ENCODE measurements around the gene PNP.

The PNP gene

DNA sequence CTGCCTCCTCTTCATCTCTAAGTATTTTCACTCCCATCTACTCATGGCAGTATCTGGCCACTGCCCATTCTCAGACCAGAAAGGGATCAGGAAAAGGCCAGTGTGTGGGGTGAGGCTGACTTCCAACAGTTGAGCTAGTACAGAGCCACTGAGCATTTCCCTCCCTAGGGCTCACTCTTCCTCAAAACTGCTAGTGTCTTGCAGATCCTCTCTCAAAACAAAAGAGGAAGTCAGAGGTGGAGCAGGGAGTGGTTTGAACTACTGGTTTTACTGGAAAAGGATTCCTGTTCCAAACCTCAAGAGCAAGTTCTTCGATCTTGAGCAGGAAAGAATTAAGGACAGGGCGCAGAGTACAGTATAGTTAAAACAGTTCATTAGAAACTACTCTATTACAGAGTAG, 24.4 kb downstream of the PNP start:
- TF ChIP-seq, protein P1, sequence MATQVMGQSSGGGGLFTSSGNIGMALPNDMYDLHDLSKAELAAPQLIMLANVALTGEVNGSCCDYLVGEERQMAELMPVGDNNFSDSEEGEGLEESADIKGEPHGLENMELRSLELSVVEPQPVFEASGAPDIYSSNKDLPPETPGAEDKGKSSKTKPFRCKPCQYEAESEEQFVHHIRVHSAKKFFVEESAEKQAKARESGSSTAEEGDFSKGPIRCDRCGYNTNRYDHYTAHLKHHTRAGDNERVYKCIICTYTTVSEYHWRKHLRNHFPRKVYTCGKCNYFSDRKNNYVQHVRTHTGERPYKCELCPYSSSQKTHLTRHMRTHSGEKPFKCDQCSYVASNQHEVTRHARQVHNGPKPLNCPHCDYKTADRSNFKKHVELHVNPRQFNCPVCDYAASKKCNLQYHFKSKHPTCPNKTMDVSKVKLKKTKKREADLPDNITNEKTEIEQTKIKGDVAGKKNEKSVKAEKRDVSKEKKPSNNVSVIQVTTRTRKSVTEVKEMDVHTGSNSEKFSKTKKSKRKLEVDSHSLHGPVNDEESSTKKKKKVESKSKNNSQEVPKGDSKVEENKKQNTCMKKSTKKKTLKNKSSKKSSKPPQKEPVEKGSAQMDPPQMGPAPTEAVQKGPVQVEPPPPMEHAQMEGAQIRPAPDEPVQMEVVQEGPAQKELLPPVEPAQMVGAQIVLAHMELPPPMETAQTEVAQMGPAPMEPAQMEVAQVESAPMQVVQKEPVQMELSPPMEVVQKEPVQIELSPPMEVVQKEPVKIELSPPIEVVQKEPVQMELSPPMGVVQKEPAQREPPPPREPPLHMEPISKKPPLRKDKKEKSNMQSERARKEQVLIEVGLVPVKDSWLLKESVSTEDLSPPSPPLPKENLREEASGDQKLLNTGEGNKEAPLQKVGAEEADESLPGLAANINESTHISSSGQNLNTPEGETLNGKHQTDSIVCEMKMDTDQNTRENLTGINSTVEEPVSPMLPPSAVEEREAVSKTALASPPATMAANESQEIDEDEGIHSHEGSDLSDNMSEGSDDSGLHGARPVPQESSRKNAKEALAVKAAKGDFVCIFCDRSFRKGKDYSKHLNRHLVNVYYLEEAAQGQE (IDR thresholded peaks at IDR 0.05; ENCODE audit: insufficient read depth in 1 of 2, low read depth in 2 of 2, low read length in 2 of 2), result no peak
- TF ChIP-seq POLR2AphosphoS5 (IDR thresholded peaks at IDR 0.05; ENCODE audit: low read depth, low read length) (no peak), SIN3A (IDR thresholded peaks at IDR 0.05; ENCODE audit: borderline replicate concordance, insufficient read depth, low read length) (no peak), TAF1 (IDR thresholded peaks at IDR 0.05; ENCODE audit: borderline replicate concordance, insufficient read depth, low read length) (no peak), FOXP2 (optimal IDR thresholded peaks at IDR 0.05; ENCODE audit: borderline replicate concordance, extremely low read depth, extremely low read length, insufficient read depth) (no peak)

DNA sequence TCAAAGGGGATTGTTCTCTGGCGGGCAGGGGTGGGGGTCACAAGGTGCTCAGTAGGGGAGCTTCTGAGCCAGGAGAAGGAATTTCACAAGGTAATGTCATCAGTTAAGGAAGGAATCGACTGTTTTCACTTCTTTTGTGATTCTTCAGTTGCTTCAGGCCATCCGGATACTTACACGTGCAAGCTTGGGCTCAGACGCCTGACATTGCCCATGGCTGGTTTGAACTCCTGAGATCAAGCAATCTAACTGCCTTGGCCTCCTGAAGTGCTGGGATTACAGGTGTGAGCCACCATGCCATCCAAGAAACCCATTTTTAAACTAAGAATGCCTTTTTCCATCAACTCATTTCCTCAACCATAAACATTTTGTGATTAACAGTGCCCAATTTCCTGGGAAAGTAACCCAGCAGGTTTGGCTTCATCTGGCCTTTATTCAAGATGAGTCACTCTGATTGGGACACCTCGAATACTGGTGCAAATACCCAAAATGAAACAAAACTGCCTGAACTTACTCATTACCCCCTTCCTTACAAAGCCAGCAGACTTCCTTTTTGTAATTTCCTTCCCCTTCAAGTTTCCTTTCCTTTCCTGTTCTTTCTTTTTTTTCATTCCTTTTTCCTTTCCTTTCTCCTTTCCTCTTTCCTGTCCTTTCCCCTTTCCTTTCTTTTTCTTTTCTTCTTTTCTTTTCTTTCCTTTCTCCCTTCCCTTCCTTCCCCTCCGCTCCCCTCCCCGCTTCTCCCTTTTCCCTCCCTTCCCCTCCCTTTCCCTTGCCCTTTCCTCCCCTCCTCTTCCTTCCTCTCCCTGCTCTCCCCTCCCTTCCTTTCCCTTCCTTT, 25.9 kb downstream of the PNP start:
- TF ChIP-seq TAF1 (IDR thresholded peaks at IDR 0.05; ENCODE audit: borderline replicate concordance, insufficient read depth, low read length) (no peak), POLR2AphosphoS5 (IDR thresholded peaks at IDR 0.05; ENCODE audit: low read depth, low read length) (no peak), SIN3A (IDR thresholded peaks at IDR 0.05; ENCODE audit: borderline replicate concordance, insufficient read depth, low read length) (no peak), FOXP2 (optimal IDR thresholded peaks at IDR 0.05; ENCODE audit: borderline replicate concordance, extremely low read depth, extremely low read length, insufficient read depth) (no peak)
- TF ChIP-seq, protein P1 (IDR thresholded peaks at IDR 0.05; ENCODE audit: insufficient read depth in 1 of 2, low read depth in 2 of 2, low read length in 2 of 2), result no peak

DNA sequence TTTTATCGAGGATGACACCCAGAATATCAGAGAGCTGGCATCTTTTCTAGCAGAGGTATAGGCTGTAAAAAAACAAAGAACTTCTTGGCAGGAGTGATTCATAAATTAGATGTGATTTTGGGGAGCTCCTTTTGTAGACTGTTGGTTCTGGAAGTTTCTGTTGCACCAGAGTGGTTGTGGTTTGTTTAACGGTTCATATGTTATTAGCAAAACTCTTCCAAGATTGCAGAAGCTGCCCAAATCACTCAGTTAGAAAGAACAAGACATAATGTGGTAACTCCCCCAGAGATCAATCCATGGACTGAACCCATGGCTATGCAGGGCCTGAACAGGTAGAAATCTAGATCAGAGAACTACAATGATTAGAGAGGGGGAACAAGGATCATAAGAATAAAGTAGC, 29.4 kb downstream of the PNP start:
- no peak for TF ChIP-seq POLR2AphosphoS5 (IDR thresholded peaks at IDR 0.05; ENCODE audit: low read depth, low read length)
- TF ChIP-seq FOXP2 (optimal IDR thresholded peaks at IDR 0.05; ENCODE audit: borderline replicate concordance, extremely low read depth, extremely low read length, insufficient read depth), result no peak
- no peak for TF ChIP-seq SIN3A (IDR thresholded peaks at IDR 0.05; ENCODE audit: borderline replicate concordance, insufficient read depth, low read length)
- TF ChIP-seq, protein P1 (IDR thresholded peaks at IDR 0.05; ENCODE audit: insufficient read depth in 1 of 2, low read depth in 2 of 2, low read length in 2 of 2), result no peak
- no peak for TF ChIP-seq TAF1 (IDR thresholded peaks at IDR 0.05; ENCODE audit: borderline replicate concordance, insufficient read depth, low read length)

DNA sequence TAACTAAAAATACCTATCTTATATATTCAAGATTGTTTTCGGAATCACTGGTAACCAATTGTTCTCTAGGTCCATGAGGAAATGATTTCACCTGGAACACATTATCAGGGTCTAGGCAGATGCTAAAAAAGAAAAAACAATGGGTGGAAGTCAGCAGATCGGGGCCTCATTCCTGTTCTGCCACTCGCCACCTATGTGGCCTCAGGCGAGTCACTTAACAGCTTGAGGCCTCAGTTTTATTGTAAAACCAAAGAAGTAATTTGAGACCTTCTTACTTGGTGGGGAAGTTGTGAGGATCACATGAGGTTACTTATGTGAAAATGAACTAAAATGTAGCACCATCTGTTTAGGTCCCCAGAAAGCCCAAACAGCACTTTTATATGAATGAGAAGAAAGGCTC, 29.9 kb downstream of the PNP start:
- TF ChIP-seq, protein P1 (IDR thresholded peaks at IDR 0.05; ENCODE audit: insufficient read depth in 1 of 2, low read depth in 2 of 2, low read length in 2 of 2), result no peak
- TF ChIP-seq FOXP2 (optimal IDR thresholded peaks at IDR 0.05; ENCODE audit: borderline replicate concordance, extremely low read depth, extremely low read length, insufficient read depth) (no peak), SIN3A (IDR thresholded peaks at IDR 0.05; ENCODE audit: borderline replicate concordance, insufficient read depth, low read length) (no peak), POLR2AphosphoS5 (IDR thresholded peaks at IDR 0.05; ENCODE audit: low read depth, low read length) (no peak)
